ENCODE measurements around the gene CAPZA3.
A peak's percentile ranks its signal among the peaks of the same experiment; 100 is the strongest.
"Not testable (repeated sequence)": the region's sequence is repeated elsewhere in the genome, so short reads cannot be mapped to it uniquely, and the experiment has no call there.

CAPZA3 gene, protein sequence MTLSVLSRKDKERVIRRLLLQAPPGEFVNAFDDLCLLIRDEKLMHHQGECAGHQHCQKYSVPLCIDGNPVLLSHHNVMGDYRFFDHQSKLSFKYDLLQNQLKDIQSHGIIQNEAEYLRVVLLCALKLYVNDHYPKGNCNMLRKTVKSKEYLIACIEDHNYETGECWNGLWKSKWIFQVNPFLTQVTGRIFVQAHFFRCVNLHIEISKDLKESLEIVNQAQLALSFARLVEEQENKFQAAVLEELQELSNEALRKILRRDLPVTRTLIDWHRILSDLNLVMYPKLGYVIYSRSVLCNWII

GRCh38 chr12:18737819-18738218 is at the start of gene CAPZA3, which contains the start of gene PLCZ1:
CAPZA3 (plus strand) TSS chr12:18738119; CDS start chr12:18738269, 150 bp downstream.
PLCZ1 (minus strand) TSS chr12:18738012; CDS start chr12:18737371, 641 bp downstream.
- no peak for DNase-seq
- intact Hi-C loops (cut with DNase I), result no loop called here

DNA sequence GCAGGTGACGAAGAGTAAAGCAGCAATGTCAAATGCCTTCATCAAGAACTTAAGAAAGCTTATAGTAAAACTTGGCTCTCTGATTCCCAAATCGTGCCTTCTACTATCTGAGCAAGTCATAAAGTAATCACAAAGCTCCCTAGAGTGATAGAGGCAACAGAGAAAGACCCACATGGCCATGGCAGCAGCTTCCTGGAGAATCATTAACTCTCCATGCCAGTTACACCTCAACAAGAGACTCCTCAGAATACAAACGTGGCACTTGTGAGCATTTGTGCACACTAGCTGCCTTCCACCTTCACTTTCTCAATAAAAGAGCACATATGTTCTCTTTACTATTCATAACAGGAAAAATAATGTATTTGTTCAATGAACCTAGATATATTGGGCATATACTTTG is 48.1 kb upstream of the CAPZA3 start:
- intact Hi-C loops (cut with DNase I), result no loop called here

DNA sequence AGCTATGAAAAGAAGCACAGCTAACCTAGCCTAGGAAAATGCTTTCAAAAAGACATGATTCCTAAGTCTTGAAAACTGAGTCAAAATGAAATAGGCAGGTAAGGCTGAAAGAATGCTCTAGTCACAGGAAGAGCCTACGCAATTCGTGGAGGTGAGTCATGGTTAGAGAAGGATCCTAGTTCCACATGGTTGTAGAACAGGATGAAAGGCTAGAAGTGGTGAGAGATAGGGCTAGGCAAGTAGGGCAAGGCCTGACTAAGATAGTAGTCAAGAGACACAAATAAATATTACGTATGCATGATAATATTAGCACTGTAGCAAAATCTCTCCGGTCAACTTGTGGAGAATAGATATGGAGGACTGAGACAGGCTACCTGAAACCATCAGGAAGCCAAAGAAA is 47.3 kb upstream of the CAPZA3 start:
- peak in 7 of 42 donors; percentile 8 to 46 (median 28) for DNase-seq

More for the DNA sequence above, 48.1 kb upstream of the CAPZA3 start:
- DNase-seq, result no peak

GRCh38 chr12:18693986-18694385 is 43.9 kb upstream of the CAPZA3 start:
- DNase-seq; intact Hi-C loops (cut with DNase I): not testable (repeated sequence)

More for the DNA sequence above, 47.3 kb upstream of the CAPZA3 start:
- intact Hi-C loops (cut with DNase I), result no loop called here

- intact Hi-C loops (cut with DNase I), result no loop called here
- no peak for DNase-seq
Observed at GRCh38 chr12:18696971-18697602, 40.8 kb upstream of the CAPZA3 start.

DNA sequence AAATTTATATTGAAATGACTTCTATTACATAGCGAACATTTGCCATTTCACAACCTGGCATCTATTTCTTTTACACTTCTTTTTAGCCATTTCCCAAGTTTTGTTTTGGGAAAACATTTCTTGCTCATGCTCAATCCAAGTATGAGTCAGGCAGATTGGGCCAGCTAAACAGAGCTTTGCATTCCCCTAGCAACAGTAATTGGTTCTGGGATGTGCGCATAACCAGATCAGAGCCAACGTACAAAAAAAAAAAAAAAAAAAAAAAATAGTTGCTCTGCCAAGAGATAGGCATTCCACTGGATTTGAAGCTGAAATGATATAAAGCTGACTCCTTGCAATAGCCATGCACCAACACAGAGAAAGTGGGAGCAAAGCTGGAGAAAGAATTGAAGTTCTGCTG is 37.6 kb upstream of the CAPZA3 start:
- DNase-seq, result no peak
- intact Hi-C loops (cut with DNase I), result no loop called here

DNA sequence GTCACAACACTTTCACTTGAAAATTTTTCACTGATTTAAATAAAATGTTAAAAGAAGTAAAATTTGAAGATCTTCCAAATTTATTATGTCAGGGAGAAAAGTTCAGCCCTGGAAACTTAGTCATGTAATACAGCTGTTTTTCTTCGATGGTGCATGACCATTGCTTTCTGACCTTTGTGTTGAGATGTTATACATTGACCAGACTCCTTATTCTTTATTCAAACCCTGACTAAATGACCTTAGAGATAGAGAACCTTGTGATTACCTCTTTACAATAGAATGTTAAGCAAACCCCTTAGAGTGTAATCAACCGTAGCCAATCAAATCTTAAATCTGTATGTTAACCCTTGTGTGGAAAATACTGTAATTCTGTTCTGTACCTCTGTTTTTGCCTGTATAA is 34.6 kb upstream of the CAPZA3 start:
- no peak for DNase-seq
- intact Hi-C loops (cut with DNase I), result no loop called here

- DNase-seq, result no peak
Observed at GRCh38 chr12:18703911-18704310, 34.0 kb upstream of the CAPZA3 start.

GRCh38 chr12:18706798-18707197 is 31.1 kb upstream of the CAPZA3 start:
- no peak for DNase-seq
- intact Hi-C loops (cut with DNase I), result no loop called here

More at GRCh38 chr12:18703911-18704310, 34.0 kb upstream of the CAPZA3 start:
- intact Hi-C loops (cut with DNase I), result no loop called here

- intact Hi-C loops (cut with DNase I), result no loop called here
- no peak for DNase-seq
Observed at GRCh38 chr12:18716236-18716635, 21.7 kb upstream of the CAPZA3 start.

DNA sequence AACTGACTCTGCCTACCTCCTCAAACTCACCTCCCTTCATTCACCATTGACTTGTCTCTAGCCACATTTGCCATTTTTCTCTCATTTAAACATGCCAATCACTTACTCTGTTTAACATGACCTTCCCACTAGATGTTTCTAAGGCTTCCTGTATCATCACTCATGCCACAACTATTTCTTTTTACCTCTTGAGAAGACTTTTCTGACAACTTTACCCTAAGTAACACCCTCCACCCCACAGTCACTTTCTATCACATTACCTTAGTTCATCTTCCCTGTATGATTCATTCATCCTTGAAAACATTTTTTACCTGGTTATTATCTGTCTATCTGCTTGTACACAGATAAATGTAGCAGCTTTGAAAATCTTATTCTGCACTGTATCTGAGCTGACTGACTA is 19.5 kb upstream of the CAPZA3 start:
- DNase-seq, result no peak
- intact Hi-C loops (cut with DNase I), result no loop called here

GRCh38 chr12:18719922-18720510 is 17.9 kb upstream of the CAPZA3 start:
- intact Hi-C loops (cut with DNase I), result no loop called here
- no peak for DNase-seq

GRCh38 chr12:18720690-18721089 is 17.2 kb upstream of the CAPZA3 start:
- DNase-seq, result no peak
- intact Hi-C loops (cut with DNase I), result no loop called here

DNA sequence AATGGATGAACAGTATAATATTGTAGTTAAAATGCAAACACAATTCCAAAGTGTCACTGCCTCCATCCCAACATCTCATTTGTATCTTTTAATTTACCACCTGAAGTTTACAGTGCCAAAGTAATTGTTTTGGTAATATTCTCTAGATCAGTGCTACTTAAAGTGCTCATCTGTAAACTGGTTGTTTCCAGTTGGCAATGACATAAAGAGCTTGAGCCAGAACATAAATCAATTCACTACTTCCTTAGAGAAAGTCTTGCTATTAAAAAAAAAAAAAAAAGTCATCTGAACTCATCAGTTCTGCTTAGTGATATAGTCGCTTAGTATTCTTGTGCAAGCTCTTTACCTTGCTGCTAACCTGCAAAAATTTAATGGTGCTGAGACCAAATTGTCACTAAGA is 16.5 kb upstream of the CAPZA3 start:
- no peak for DNase-seq
- intact Hi-C loops (cut with DNase I), result no loop called here

GRCh38 chr12:18723752-18724151 is 14.2 kb upstream of the CAPZA3 start:
- intact Hi-C loops (cut with DNase I), result no loop called here

GRCh38 chr12:18731156-18731555 is 6.8 kb upstream of the CAPZA3 start:
- intact Hi-C loops (cut with DNase I), result no loop called here
- no peak for DNase-seq

More at GRCh38 chr12:18723752-18724151, 14.2 kb upstream of the CAPZA3 start:
- no peak for DNase-seq

- intact Hi-C loops (cut with DNase I), result no loop called here
- DNase-seq, result no peak
Observed at GRCh38 chr12:18747895-18748294, 10.0 kb downstream of the CAPZA3 start.

- no peak for DNase-seq
- intact Hi-C loops (cut with DNase I), result no loop called here
Observed at GRCh38 chr12:18749386-18749957, 11.6 kb downstream of the CAPZA3 start.

DNA sequence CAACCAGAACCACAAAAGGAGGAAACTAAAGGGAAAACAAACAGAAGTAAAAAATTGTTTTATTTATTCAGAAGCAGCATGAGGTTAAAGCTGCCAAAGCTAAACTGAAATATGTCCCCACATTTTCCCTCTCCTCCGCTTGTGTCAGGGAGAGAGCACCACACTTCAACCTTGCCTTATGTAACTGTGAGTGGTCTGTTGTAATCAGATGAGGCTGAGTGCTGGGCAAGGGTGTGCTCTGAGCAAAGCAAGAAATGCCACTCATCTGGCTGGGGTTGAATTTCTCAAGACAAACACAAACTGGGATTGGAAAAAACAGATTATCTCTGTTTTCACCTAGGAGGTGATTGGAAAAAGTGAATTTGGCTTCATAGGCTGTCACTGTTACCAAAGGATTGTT is 12.2 kb downstream of the CAPZA3 start:
- no peak for DNase-seq
- intact Hi-C loops (cut with DNase I), result no loop called here

- no peak for DNase-seq
- intact Hi-C loops (cut with DNase I), result no loop called here
Observed at GRCh38 chr12:18751866-18752265, 13.9 kb downstream of the CAPZA3 start.

Measured in head of caudate nucleus (tissue), 42 donors.